ENCODE measurements around the gene NDUFS2. TPM values are rescaled to one million over a fixed set of nuclear protein-coding genes. Genes with fewer than 3 reads are reported as not detected.
A peak's percentile ranks its signal among the peaks of the same experiment; 100 is the strongest.

NDUFS2 gene
- total RNA-seq, 4 donors from 2014 or later, result 93.4 to 121 (median 100) TPM

- no peaks in the 10 kb centered on the region for H3K27me3 ChIP-seq
- peaks cover 0 to 13% of the 10 kb centered on the region in 2 donors for H3K36me3 ChIP-seq
- no peak overlapping the region for H3K4me3 ChIP-seq
- ATAC-seq, result no peak
- no peak for TF ChIP-seq CTCF (IDR thresholded peaks at IDR 0.05)
- no peak for TF ChIP-seq POLR2AphosphoS5 (IDR thresholded peaks at IDR 0.05)
- TF ChIP-seq EP300 (IDR thresholded peaks at IDR 0.05), result no peak
- no peak for TF ChIP-seq POLR2A (IDR thresholded peaks at IDR 0.05)
- H3K27ac ChIP-seq, result no peak overlapping the region
- WGBS, 2 donors (ENCODE audit: low coverage in 1 of 2), result 97% methylated on average over 3 of the region's 3 CpGs; no CpG with 5 or more reads in 1 of the 2 donors
- H3K9me3 ChIP-seq, result no peaks in the 10 kb centered on the region
- H3K4me1 ChIP-seq, result peaks cover 5 to 37% (median 15%) of the 10 kb centered on the region in 3 donors
Measured at GRCh38 chr1:161179698-161180097, 22.5 kb upstream of the NDUFS2 start.

GRCh38 chr1:161180639-161181038 is 21.5 kb upstream of the NDUFS2 start:
- 44 to 78% methylated on average over 1 of the region's 1 CpG for WGBS, 2 donors (ENCODE audit: low coverage in 1 of 2)
- ATAC-seq, result no peak
- H3K9me3 ChIP-seq, result no peaks in the 10 kb centered on the region

GRCh38 chr1:161182214-161182613 is 20.0 kb upstream of the NDUFS2 start:
- Histone ChIP-seq H3K4me3 (no peak overlapping the region), H3K36me3 (no peaks in the 10 kb centered on the region), H3K4me1 (peaks cover 0 to 25% (median 5%) of the 10 kb centered on the region in 3 donors), H3K27ac (peak overlapping the region in 2 of 4 donors; percentile 8 to 38), H3K27me3 (no peaks in the 10 kb centered on the region), H3K9me3 (no peaks in the 10 kb centered on the region)
- no peak for ATAC-seq
- 100% methylated on average over 1 of the region's 1 CpG; no CpG with 5 or more reads in 1 of the 2 donors for WGBS, 2 donors (ENCODE audit: low coverage in 1 of 2)
- TF ChIP-seq EP300 (IDR thresholded peaks at IDR 0.05) (no peak), POLR2AphosphoS5 (IDR thresholded peaks at IDR 0.05) (no peak), POLR2A (IDR thresholded peaks at IDR 0.05) (no peak), CTCF (IDR thresholded peaks at IDR 0.05) (no peak)

More at GRCh38 chr1:161180639-161181038, 21.5 kb upstream of the NDUFS2 start:
- Histone ChIP-seq H3K4me3 (no peak overlapping the region), H3K4me1 (peaks cover 5 to 37% (median 15%) of the 10 kb centered on the region in 3 donors), H3K27me3 (no peaks in the 10 kb centered on the region), H3K36me3 (peaks cover 0 to 4% of the 10 kb centered on the region in 2 donors), H3K27ac (no peak overlapping the region)
- TF ChIP-seq EP300 (IDR thresholded peaks at IDR 0.05), result no peak
- TF ChIP-seq POLR2AphosphoS5 (IDR thresholded peaks at IDR 0.05), result no peak
- TF ChIP-seq POLR2A (IDR thresholded peaks at IDR 0.05), result no peak
- peak in 1 of 4 experiments; percentile 15 for TF ChIP-seq CTCF (IDR thresholded peaks at IDR 0.05)

- ATAC-seq, result peak; percentile 88
- WGBS, 2 donors (ENCODE audit: low coverage in 1 of 2), result 16 to 28% methylated on average over 3 of the region's 3 CpGs
- Histone ChIP-seq H3K9me3 (no peaks in the 10 kb centered on the region), H3K36me3 (no peaks in the 10 kb centered on the region), H3K27ac (peak overlapping the region in 3 of 4 donors; percentile 55 to 78 (median 72)), H3K4me1 (peaks cover 0 to 14% (median 0%) of the 10 kb centered on the region in 3 donors), H3K4me3 (no peak overlapping the region), H3K27me3 (no peaks in the 10 kb centered on the region)
- TF ChIP-seq POLR2AphosphoS5 (IDR thresholded peaks at IDR 0.05) (no peak), EP300 (IDR thresholded peaks at IDR 0.05) (no peak), CTCF (IDR thresholded peaks at IDR 0.05) (no peak), POLR2A (IDR thresholded peaks at IDR 0.05) (no peak)
Measured at GRCh38 chr1:161185282-161185682, 16.9 kb upstream of the NDUFS2 start.

GRCh38 chr1:161185732-161186311 is 16.3 kb upstream of the NDUFS2 start:
- peaks cover 2% of the 10 kb centered on the region for H3K27me3 ChIP-seq
- H3K36me3 ChIP-seq, result peaks cover 0 to 2% of the 10 kb centered on the region in 2 donors
- ATAC-seq, result peak; percentile 23
- H3K4me1 ChIP-seq, result peaks cover 0 to 16% (median 0%) of the 10 kb centered on the region in 3 donors
- WGBS, 2 donors (ENCODE audit: low coverage in 1 of 2), result 23 to 56% methylated on average over 1 to 2 of the region's 2 CpGs
- no peak for TF ChIP-seq EP300 (IDR thresholded peaks at IDR 0.05)
- TF ChIP-seq CTCF (IDR thresholded peaks at IDR 0.05), result no peak
- TF ChIP-seq POLR2A (IDR thresholded peaks at IDR 0.05), result no peak
- no peak for TF ChIP-seq POLR2AphosphoS5 (IDR thresholded peaks at IDR 0.05)
- no peaks in the 10 kb centered on the region for H3K9me3 ChIP-seq
- no peak overlapping the region for H3K4me3 ChIP-seq
- H3K27ac ChIP-seq, result peak overlapping the region in 3 of 4 donors; percentile 55 to 78 (median 72)
